ENCODE results near the gene ARL3.

Gene ARL3

DNA sequence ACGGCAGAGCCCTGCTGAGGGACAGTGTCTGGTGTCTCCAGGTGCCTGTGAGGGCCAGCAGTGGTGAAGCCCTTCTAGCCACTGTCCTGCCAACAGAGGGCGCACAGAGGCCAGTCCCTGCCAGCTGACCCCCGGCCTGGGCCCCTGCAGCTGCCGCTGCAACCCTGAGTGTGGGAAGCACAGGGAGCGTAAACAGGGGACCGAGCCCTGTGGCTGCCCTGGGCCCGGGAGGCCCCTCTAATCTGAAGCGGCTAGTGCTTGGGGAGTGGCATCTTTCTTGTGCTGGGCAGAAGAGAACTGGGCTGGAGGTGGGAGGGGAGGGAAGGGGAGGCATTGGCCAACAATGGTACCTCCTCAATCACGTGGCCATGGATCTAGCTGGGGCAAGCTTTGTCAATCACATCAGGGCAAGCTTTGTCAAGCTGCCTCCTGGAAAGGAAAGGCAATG, 35.3 kb downstream of the ARL3 start:
- DNase-seq (ENCODE audit: low read depth, low spot score) = peak; percentile 56
- H3K4me3 ChIP-seq (ENCODE audit: low read depth, low read length) = no peak overlapping the region
- TF ChIP-seq, protein P1, sequence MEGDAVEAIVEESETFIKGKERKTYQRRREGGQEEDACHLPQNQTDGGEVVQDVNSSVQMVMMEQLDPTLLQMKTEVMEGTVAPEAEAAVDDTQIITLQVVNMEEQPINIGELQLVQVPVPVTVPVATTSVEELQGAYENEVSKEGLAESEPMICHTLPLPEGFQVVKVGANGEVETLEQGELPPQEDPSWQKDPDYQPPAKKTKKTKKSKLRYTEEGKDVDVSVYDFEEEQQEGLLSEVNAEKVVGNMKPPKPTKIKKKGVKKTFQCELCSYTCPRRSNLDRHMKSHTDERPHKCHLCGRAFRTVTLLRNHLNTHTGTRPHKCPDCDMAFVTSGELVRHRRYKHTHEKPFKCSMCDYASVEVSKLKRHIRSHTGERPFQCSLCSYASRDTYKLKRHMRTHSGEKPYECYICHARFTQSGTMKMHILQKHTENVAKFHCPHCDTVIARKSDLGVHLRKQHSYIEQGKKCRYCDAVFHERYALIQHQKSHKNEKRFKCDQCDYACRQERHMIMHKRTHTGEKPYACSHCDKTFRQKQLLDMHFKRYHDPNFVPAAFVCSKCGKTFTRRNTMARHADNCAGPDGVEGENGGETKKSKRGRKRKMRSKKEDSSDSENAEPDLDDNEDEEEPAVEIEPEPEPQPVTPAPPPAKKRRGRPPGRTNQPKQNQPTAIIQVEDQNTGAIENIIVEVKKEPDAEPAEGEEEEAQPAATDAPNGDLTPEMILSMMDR (IDR thresholded peaks at IDR 0.05; ENCODE audit: low read depth, low read length) = peak; percentile 82
- in situ Hi-C loops (cut with HindIII; ENCODE audit: low sequenced_read_pairs) = no loop called here

DNA sequence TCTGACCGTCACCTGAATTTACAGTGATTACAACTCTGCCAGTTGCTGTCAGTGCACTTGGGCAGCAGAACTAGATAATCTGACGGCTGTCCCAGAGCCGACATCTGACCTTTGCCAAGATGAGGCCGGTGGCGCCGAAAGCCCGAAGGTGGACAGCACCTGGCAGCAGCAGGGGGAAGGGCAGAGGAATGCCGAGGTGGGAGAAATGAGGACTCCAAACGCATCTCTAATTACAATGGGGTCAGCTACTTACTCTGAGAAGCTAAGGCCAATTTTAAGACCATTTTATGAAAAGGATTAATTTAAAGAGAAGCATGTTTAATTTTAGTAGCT, 36.2 kb downstream of the ARL3 start:
- TF ChIP-seq, protein P1 (IDR thresholded peaks at IDR 0.05; ENCODE audit: low read depth, low read length) = no peak
- no peak overlapping the region for H3K4me3 ChIP-seq (ENCODE audit: low read depth, low read length)
- in situ Hi-C loops (cut with HindIII; ENCODE audit: low sequenced_read_pairs) = no loop called here
- no peak for DNase-seq (ENCODE audit: low read depth, low spot score)

DNA sequence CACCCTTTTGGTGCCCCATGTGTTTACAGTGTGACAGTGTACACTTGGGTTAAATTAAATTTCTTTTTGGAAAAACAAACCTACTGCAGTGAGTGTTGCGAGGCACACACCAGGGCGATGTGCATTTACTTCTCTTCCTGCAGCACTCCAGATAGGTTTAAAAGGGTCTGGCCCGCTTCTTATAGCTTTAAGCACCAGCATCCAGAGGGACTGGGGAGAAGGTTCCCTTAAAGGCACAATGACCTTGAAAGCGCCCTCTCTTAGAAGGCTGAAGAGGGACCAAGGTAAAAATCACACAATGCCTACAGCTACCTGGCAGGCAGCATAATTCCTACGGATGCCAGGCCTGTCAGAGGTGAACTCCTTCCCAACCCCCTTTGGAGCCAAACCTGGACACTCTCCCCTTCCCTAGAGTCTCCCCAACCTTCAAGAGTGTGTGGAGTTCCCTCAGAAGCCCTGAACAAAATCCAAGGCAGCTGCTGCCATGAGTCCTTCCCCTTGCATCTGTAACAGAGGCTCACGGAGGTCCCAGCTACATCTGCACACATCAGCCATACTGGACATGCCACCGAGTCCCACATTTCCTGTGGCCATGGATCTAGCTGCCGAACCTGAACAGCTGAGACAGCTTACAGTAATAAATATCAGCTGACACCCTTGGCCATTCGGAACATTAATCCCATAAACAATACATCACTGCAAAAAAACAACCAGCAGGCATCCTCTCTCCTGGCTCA, 36.7 kb downstream of the ARL3 start:
- TF ChIP-seq, protein P1 (IDR thresholded peaks at IDR 0.05; ENCODE audit: low read depth, low read length) = no peak
- H3K4me3 ChIP-seq (ENCODE audit: low read depth, low read length) = no peak overlapping the region
- in situ Hi-C loops (cut with HindIII; ENCODE audit: low sequenced_read_pairs) = no loop called here
- no peak for DNase-seq (ENCODE audit: low read depth, low spot score)

DNA sequence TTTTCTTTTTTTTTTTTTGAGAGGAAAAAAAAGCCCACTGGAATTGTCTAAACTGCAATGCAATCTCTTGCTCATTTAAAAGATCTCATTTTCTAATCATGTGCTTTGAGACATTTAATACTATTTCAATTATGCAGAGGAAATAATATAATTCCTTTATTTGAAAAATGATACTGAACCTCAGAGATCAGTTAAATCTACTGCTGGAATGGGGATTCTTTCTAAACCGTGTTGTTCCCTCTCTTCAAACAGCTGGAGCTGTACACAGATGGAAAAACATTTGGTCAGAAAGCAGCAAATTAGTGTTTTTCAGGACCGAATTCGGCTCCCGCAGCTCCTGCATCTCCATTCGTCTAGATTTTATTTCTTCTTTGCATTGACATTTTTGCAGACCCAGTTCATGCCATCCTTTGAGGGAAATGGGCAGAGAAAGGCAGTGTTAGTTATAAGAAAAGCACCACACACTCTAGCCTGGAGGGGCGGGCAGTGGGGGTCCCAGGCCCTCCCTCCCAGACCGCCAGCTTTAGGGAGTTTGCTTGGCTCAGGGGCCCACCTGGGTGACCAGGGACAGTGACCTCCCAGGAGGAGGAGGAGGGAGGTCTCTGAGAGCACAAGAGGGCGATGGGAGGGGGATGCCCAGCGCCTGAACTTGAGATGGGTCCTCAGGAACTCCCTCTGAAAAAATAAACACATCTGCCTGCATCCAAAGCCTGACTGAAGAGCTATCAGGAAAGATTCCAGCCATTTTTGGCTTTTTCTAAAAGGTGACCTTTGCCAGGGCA, 37.5 kb downstream of the ARL3 start:
- no peak for DNase-seq (ENCODE audit: low read depth, low spot score)
- TF ChIP-seq, protein P1 (IDR thresholded peaks at IDR 0.05; ENCODE audit: low read depth, low read length) = no peak
- no peak overlapping the region for H3K4me3 ChIP-seq (ENCODE audit: low read depth, low read length)
- in situ Hi-C loops (cut with HindIII; ENCODE audit: low sequenced_read_pairs) = no loop called here

DNA sequence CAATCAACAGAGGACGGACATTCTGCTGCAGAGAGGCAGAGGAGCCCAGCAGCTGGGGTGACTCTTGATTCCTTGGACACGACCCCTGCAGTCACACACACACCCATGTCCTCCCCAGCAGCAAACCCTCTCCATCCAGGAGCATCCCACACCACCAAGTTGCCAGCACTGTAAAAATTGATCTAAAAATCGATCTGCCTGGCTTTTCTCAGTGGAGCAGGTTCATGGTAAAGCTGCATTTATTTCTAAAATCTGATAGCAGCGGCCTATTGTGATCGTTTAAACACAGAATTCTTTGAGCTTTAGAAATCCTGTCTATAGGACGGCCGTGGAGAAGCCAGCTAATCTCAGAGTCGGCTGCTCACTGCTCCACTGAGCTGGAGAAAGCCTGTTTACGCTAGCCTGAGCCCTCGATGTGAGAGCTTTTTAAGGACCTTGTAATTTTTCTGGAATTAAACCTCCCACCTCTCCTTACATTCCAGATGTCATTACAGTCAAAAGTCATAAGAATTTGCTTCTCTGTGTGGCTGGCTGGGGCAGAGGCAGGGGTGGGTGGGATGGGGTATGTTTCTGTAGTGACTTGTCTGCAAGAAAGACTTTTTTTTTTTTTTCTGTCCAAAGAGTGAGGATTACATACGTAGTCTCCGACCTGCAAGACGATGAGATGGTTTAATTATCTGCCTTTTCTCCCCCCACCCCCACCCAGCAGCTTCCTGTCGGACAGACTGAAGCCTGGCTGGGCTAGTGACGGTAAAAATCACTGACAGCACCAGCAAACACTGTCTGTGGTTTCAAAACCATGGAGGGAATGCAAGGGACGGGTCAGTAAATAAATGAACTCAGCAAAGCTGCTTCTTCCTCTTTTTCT, 38.3 kb downstream of the ARL3 start:
- in situ Hi-C loops (cut with HindIII; ENCODE audit: low sequenced_read_pairs) = no loop called here
- TF ChIP-seq, protein P1 (IDR thresholded peaks at IDR 0.05; ENCODE audit: low read depth, low read length) = no peak
- H3K4me3 ChIP-seq (ENCODE audit: low read depth, low read length) = no peak overlapping the region
- peak; percentile 95 for DNase-seq (ENCODE audit: low read depth, low spot score)

DNA sequence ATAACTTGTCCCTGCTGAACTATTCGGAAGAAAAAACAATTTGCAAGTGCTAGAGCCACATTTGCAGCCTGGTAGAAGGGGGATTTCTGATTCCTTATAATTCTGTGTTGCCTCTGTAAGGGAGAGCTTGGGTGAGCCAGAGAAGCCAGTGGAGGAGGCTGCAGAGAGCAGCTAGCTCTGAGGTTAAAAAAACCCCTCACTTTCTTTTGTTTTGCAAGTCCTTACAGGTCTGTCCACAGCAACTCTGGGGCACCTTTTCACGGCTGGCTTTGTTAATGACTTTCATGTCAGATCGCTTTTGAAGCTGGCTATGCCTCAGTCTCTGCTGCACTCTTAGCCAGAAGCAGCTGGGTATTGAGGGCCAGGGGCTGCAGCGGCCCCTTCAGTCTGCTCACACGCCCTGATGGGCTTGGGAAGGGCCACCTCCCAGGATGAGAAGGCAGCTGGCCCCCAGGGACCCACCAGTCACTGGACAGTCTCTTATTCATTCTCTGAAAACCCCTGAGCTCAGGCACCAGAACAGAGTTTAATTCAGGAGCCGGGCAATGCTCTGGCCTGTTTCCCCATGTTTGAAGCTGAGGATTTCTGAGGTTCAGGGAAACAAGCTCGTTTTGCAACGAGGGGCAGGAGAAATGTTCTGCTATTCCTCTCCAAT, 39.1 kb downstream of the ARL3 start:
- DNase-seq (ENCODE audit: low read depth, low spot score) = no peak
- TF ChIP-seq, protein P1 (IDR thresholded peaks at IDR 0.05; ENCODE audit: low read depth, low read length) = no peak
- in situ Hi-C loops (cut with HindIII; ENCODE audit: low sequenced_read_pairs) = no loop called here
- no peak overlapping the region for H3K4me3 ChIP-seq (ENCODE audit: low read depth, low read length)

Data from astrocyte of the spinal cord (primary cell).